H1 (cell line): ENCODE measurements around the gene DCLK1. TPM values are rescaled to one million over a fixed set of nuclear protein-coding genes. Genes with fewer than 3 reads are reported as not detected.

Experiments used
- CTCF ChIA-PET: fragments of 300-600 bp; sonication (Branson Sonifier 250); formaldehyde crosslinking; loops from one replicate; lab custom pipeline; 2021; ENCODE audit not compliant: partially characterized antibody; lab: Charles Lee
- POLR2A ChIA-PET: fragments of 300-600 bp; sonication (Branson Sonifier 250); formaldehyde crosslinking; loops from one replicate; lab custom pipeline; 2021; ENCODE audit warnings: inconsistent platforms; ENCODE audit not compliant: partially characterized antibody; lab: Charles Lee
- DNase-seq, 2 experiments: peaks; one replicate each; pipeline versions ENCODE4 v3.0.0 to v3.0.0-alpha.2; 2010 to 2022; ENCODE audit warnings: low spot score in 2 of 2, low read depth in 1 of 2, mixed read lengths in 1 of 2
- FAIRE-seq: peaks from 2 replicates; lab custom pipeline; 2011; peaks lifted over from hg19 to GRCh38; lab: Jason Lieb, UNC
- H2AFZ ChIP-seq: 2 replicates; pipeline ENCODE4 v1.8.1; 2012; ENCODE audit warnings: low read length, inconsistent platforms
- H2AK5ac ChIP-seq: 2 replicates; pipeline ENCODE4 v1.6.1; 2013; ENCODE audit warnings: low read depth, low read length
- H2BK120ac ChIP-seq: replicated peaks from 2 replicates; pipeline ENCODE3; 2013; ENCODE audit warnings: low read depth, low read length, inconsistent platforms
- H2BK12ac ChIP-seq: 2 replicates; pipeline ENCODE4 v1.6.1; 2013; ENCODE audit warnings: low read depth, low read length
- H2BK15ac ChIP-seq: 2 replicates; pipeline ENCODE4 v1.6.1; 2013; ENCODE audit warnings: low read length
- H2BK20ac ChIP-seq: 2 replicates; pipeline ENCODE4 v1.6.1; 2013; ENCODE audit warnings: low read length
- H2BK5ac ChIP-seq: 2 replicates; pipeline ENCODE4 v1.6.1; 2013; ENCODE audit warnings: low read depth, low read length
- H3K14ac ChIP-seq: 2 replicates; pipeline ENCODE4 v1.6.1; 2013; ENCODE audit warnings: inconsistent platforms; ENCODE audit not compliant: insufficient read length
- H3K18ac ChIP-seq: 2 replicates; pipeline ENCODE4 v1.6.1; 2013; ENCODE audit warnings: low read length; ENCODE audit errors: extremely low read depth
- H3K23ac ChIP-seq: 2 replicates; pipeline ENCODE4 v1.6.1; 2013; ENCODE audit warnings: inconsistent platforms; ENCODE audit not compliant: insufficient read length
- H3K23me2 ChIP-seq: 2 replicates; pipeline ENCODE4 v1.6.1; 2013; ENCODE audit warnings: low read depth, low read length
- H3K27ac ChIP-seq: 2 replicates; pipeline ENCODE4 v1.6.1; 2011; ENCODE audit warnings: low read depth, low read length, inconsistent platforms
- H3K27me3 ChIP-seq, 4 experiments: replicated peaks in 1 of 4; 1 replicate in 1 of 4; 2 replicates in 3 of 4; pipeline versions ENCODE4 v1.6.1 to v1.8.1; 2011 to 2013; ENCODE audit warnings: low read length in 3 of 4, mild to moderate bottlenecking in 3 of 4, inconsistent platforms in 2 of 4, mixed read lengths in 2 of 4, moderate library complexity in 1 of 4; ENCODE audit not compliant: control insufficient read depth in 3 of 4, insufficient read depth in 3 of 4; ENCODE audit errors: extremely low read depth in 1 of 4
- H3K36me3 ChIP-seq, 4 experiments: 2 replicates each; pipeline versions ENCODE4 v1.6.1 to v1.8.1; 2011 to 2013; ENCODE audit warnings: mild to moderate bottlenecking in 4 of 4, low read length in 3 of 4, moderate library complexity in 2 of 4, control low read depth in 1 of 4, inconsistent platforms in 1 of 4; ENCODE audit not compliant: insufficient read depth in 4 of 4, control insufficient read depth in 2 of 4
- H3K4ac ChIP-seq: replicated peaks from 2 replicates; pipeline ENCODE3; 2013; ENCODE audit warnings: low read length, low read depth, mixed read lengths, inconsistent platforms; ENCODE audit not compliant: insufficient read length
- H3K4me1 ChIP-seq, 4 experiments: replicated peaks in 1 of 4; 1 replicate in 1 of 4; 2 replicates in 3 of 4; pipeline versions ENCODE4 v1.6.1 to v1.8.1; 2011 to 2013; ENCODE audit warnings: low read length in 3 of 4, inconsistent platforms in 2 of 4, mixed read lengths in 1 of 4; ENCODE audit not compliant: insufficient read depth in 4 of 4, control insufficient read depth in 3 of 4
- H3K4me2 ChIP-seq, 2 experiments: 2 replicates each; pipeline versions ENCODE4 v1.6.1 to v1.8.1; 2011 to 2013; ENCODE audit warnings: low read depth in 2 of 2, low read length in 2 of 2, control low read depth in 1 of 2, inconsistent platforms in 1 of 2, mild to moderate bottlenecking in 1 of 2; ENCODE audit not compliant: insufficient read depth in 1 of 2
- H3K4me3 ChIP-seq, 4 experiments: fragments of 200-600, 300-600 bp in 1 of 4; sonication (generic), shearing (Covaris generic), sonication (Bioruptor Twin) in 1 of 4; 2 replicates each; pipeline versions ENCODE4 v1.5.1 to v1.8.1; 2011 to 2016; ENCODE audit warnings: low read length in 4 of 4, low read depth in 3 of 4, control low read depth in 2 of 4, inconsistent platforms in 2 of 4, mild to moderate bottlenecking in 2 of 4, mixed read lengths in 1 of 4, moderate library complexity in 1 of 4; ENCODE audit not compliant: insufficient read depth in 2 of 4; ENCODE audit errors: extremely low read depth in 1 of 4
- H3K56ac ChIP-seq: replicated peaks from 2 replicates; pipeline ENCODE3; 2013; ENCODE audit warnings: low read depth, mild to moderate bottlenecking, mixed read lengths, low read length, inconsistent platforms; ENCODE audit not compliant: insufficient read length
- H3K79me1 ChIP-seq: 2 replicates; pipeline ENCODE4 v1.6.1; 2013; ENCODE audit warnings: low read depth, low read length, control low read depth
- H3K79me2 ChIP-seq, 2 experiments: 2 replicates each; pipeline versions ENCODE4 v1.6.1 to v1.8.1; 2012 to 2013; ENCODE audit warnings: low read length in 2 of 2, mild to moderate bottlenecking in 2 of 2, inconsistent platforms in 1 of 2; ENCODE audit not compliant: insufficient read depth in 2 of 2, control insufficient read depth in 1 of 2
- H3K9ac ChIP-seq, 4 experiments: replicated peaks in 1 of 4; 1 replicate in 1 of 4; 2 replicates in 3 of 4; pipeline versions ENCODE4 v1.6.1 to v1.8.1; 2011 to 2013; ENCODE audit warnings: low read depth in 3 of 4, low read length in 3 of 4, control low read depth in 2 of 4, mild to moderate bottlenecking in 2 of 4, moderate library complexity in 2 of 4, inconsistent platforms in 1 of 4; ENCODE audit errors: extremely low read depth in 1 of 4
- H3K9me3 ChIP-seq, 2 experiments: 2 replicates each; pipeline versions ENCODE4 v1.6.1 to v1.8.1; 2012 to 2013; ENCODE audit warnings: mild to moderate bottlenecking in 2 of 2, moderate library complexity in 2 of 2, control low read depth in 1 of 2, inconsistent platforms in 1 of 2, low read depth in 1 of 2, low read length in 1 of 2, mixed read lengths in 1 of 2; ENCODE audit not compliant: insufficient read depth in 2 of 2
- H4K20me1 ChIP-seq, 2 experiments: replicated peaks in 1 of 2; 2 replicates each; pipeline versions ENCODE3 to v1.8.1; 2011 to 2013; ENCODE audit warnings: inconsistent platforms in 2 of 2, low read length in 2 of 2, mild to moderate bottlenecking in 1 of 2; ENCODE audit not compliant: insufficient read depth in 2 of 2, control insufficient read depth in 1 of 2
- H4K5ac ChIP-seq: 2 replicates; pipeline ENCODE4 v1.6.1; 2013; ENCODE audit warnings: low read length, low read depth, mixed read lengths, inconsistent platforms; ENCODE audit not compliant: insufficient read length
- H4K8ac ChIP-seq: 2 replicates; pipeline ENCODE4 v1.8.0; 2013; ENCODE audit warnings: mild to moderate bottlenecking, moderate library complexity, low read length, inconsistent platforms; ENCODE audit not compliant: insufficient read depth; ENCODE audit errors: extremely low read depth
- H4K91ac ChIP-seq: replicated peaks from 2 replicates; pipeline ENCODE3; 2013; ENCODE audit warnings: low read length, mixed read lengths, inconsistent platforms; ENCODE audit not compliant: insufficient read length
- EGR1 ChIP-seq: IDR thresholded peaks from 2 replicates; pipeline ENCODE4 v1.6.1; 2011; ENCODE audit warnings: low read depth, low read length, borderline replicate concordance
- GTF2F1 ChIP-seq: IDR thresholded peaks from 2 replicates; pipeline ENCODE4 v1.6.1; 2012; ENCODE audit warnings: low read depth, low read length, improper control_type of control experiment, borderline replicate concordance
- polyA plus RNA-seq, 7 experiments: library from polyadenylated mRNA; depleted of rRNA in 3 of 7; stranded (reverse) in 5 of 7; unstranded in 2 of 7; fragments of >200 nt in 5 of 7; fragments of 200-250 nt in 2 of 7; gene quantifications; 1 replicate in 5 of 7; 2 replicates in 1 of 7; 4 replicates in 1 of 7; pipeline versions ENCODE4 v1.2.1 to v1.2.3, GENCODE V29; 2011 to 2013; ENCODE audit warnings: missing spikeins in 2 of 7, mixed read lengths in 2 of 7
- total RNA-seq: library from RNA; stranded (reverse); fragmentation: NEBNext Ultra II Directional; extraction: Animal tissue kit (Norgen Biotek cat#: 25700); gene quantifications from 2 replicates; pipeline ENCODE4 v1.2.1, GENCODE V29; 2021

The DCLK1 gene
- total and polyA plus RNA-seq, 2 of the 8 experiments (the other 6 are each of a cell fraction or from before 2014, with no cell fraction given) = 22.8 to 41.0 TPM

DNA sequence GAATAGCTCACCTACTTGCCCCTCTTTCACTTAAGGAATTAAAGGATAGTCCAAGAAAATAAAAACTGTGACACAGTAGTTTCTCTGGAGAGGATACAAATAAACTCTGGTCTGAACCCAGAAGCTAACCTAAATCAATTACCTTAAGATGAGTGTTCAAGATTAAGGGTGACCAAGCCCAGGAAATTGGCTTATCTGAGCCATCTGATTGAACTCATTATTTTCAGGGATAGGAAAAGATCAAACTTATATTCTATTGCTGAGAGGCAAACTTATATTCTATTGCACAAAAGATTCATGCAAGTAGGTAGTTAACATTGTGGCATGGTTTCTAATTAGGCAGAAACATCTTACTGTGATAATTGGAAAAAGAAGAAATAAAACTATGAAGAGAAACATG, 175.1 kb downstream of the DCLK1 start:
- TF ChIP-seq EGR1 = no peak
- TF ChIP-seq GTF2F1 = no peak
- Histone ChIP-seq H3K27me3 (no peaks in the 10 kb centered on the region), H2AK5ac (no peak overlapping the region)

More for the DNA sequence above, 175.1 kb downstream of the DCLK1 start:
- Histone ChIP-seq H3K27ac (no peak overlapping the region), H3K9ac (no peak overlapping the region), H2BK12ac (no peak overlapping the region), H3K23me2 (peaks cover 9% of the 10 kb centered on the region), H3K4me1 (peaks cover 0 to 3% (median under 1%) of the 10 kb centered on the region in 4 experiments; a peak in 1 of 7 replicates), H3K4ac (no peak overlapping the region), H2BK20ac (no peak overlapping the region), H3K36me3 (no peaks in the 10 kb centered on the region; a peak in 1 of 8 replicates), H2BK120ac (no peak overlapping the region), H4K8ac (no peak overlapping the region), H3K23ac (no peak overlapping the region), H4K20me1 (peaks cover 0 to 7% of the 10 kb centered on the region in 2 experiments), H3K79me1 (no peaks in the 10 kb centered on the region; the same call in 1 of the 2 replicates), H2BK15ac (no peak overlapping the region), H3K9me3 (no peaks in the 10 kb centered on the region), H3K79me2 (peaks cover 0 to 4% of the 10 kb centered on the region in 2 experiments; a peak in 2 of 4 replicates), H4K91ac (no peak overlapping the region), H3K4me3 (no peak overlapping the region), H3K56ac (no peak overlapping the region), H2BK5ac (no peak overlapping the region), H3K4me2 (no peak overlapping the region), H3K14ac (no peak overlapping the region), H4K5ac (no peak overlapping the region), H3K18ac (no peak overlapping the region), H2AFZ (no peak overlapping the region)
- CTCF ChIA-PET = interaction anchor here (1.9 kb wide), 1 partner anchor 167 kb away, joined by 7 read pairs; no protein-coding TSS in a partner anchor
- no peak for DNase-seq
- FAIRE-seq = no peak
- POLR2A ChIA-PET = no interaction called here
